C4-2B (cell line): ENCODE data around the gene PHOX2A.

Experiments
- H3K27ac ChIP-seq: fragments of 450-650 bp; 2 replicates; pipeline ENCODE4 v1.5.1; 2017
- ZFX ChIP-seq: fragments of 450-650 bp; IDR thresholded peaks from 2 replicates; pipeline ENCODE4 v1.6.1; 2017
- TF ChIP-seq, protein P1 (sequence below): fragments of 450-650 bp; conservative IDR thresholded peaks from 2 replicates; pipeline ENCODE4 v1.5.1; 2017; ENCODE audit warnings: mild to moderate bottlenecking

PHOX2A gene

DNA sequence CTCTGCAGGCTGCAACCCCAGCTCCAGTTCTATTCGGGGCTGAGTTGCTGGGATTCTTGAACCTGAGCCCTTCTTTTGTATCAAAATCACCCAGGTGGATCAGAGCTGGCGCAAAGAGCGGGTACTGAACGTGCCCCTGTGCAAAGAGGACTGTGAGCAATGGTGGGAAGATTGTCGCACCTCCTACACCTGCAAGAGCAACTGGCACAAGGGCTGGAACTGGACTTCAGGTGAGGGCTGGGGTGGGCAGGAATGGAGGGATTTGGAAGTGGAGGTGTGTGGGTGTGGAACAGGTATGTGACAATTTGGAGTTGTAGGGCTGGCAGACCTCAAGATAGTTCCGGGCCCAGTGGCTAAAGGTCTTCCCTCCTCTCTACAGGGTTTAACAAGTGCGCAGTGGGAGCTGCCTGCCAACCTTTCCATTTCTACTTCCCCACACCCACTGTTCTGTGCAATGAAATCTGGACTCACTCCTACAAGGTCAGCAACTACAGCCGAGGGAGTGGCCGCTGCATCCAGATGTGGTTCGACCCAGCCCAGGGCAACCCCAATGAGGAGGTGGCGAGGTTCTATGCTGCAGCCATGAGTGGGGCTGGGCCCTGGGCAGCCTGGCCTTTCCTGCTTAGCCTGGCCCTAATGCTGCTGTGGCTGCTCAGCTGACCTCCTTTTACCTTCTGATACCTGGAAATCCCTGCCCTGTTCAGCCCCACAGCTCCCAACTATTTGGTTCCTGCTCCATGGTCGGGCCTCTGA is 48.3 kb downstream of the PHOX2A start:
- no peak for TF ChIP-seq ZFX
- TF ChIP-seq, protein P1, sequence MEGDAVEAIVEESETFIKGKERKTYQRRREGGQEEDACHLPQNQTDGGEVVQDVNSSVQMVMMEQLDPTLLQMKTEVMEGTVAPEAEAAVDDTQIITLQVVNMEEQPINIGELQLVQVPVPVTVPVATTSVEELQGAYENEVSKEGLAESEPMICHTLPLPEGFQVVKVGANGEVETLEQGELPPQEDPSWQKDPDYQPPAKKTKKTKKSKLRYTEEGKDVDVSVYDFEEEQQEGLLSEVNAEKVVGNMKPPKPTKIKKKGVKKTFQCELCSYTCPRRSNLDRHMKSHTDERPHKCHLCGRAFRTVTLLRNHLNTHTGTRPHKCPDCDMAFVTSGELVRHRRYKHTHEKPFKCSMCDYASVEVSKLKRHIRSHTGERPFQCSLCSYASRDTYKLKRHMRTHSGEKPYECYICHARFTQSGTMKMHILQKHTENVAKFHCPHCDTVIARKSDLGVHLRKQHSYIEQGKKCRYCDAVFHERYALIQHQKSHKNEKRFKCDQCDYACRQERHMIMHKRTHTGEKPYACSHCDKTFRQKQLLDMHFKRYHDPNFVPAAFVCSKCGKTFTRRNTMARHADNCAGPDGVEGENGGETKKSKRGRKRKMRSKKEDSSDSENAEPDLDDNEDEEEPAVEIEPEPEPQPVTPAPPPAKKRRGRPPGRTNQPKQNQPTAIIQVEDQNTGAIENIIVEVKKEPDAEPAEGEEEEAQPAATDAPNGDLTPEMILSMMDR, result no peak
- no peak overlapping the region for H3K27ac ChIP-seq

DNA sequence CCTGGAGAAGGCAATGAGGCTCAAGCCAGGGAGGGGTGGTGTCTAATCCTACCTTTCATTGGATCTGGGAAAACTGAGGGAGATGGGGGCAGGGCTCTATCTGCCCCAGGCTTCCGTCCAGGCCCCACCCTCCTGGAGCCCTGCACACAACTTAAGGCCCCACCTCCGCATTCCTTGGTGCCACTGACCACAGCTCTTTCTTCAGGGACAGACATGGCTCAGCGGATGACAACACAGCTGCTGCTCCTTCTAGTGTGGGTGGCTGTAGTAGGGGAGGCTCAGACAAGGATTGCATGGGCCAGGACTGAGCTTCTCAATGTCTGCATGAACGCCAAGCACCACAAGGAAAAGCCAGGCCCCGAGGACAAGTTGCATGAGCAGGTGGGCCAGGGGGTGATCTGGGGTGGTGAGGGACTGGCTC is 52.0 kb downstream of the PHOX2A start, which contains the start of gene FOLR1:
TSS of gene FOLR1 (plus strand) at position 180 of the 421 bp plus-strand sequence. CDS start at position 214, 34 bp downstream.
- TF ChIP-seq ZFX, result no peak
- TF ChIP-seq, protein P1, result no peak
- no peak within 1 kb of the TSS for H3K27ac ChIP-seq

DNA sequence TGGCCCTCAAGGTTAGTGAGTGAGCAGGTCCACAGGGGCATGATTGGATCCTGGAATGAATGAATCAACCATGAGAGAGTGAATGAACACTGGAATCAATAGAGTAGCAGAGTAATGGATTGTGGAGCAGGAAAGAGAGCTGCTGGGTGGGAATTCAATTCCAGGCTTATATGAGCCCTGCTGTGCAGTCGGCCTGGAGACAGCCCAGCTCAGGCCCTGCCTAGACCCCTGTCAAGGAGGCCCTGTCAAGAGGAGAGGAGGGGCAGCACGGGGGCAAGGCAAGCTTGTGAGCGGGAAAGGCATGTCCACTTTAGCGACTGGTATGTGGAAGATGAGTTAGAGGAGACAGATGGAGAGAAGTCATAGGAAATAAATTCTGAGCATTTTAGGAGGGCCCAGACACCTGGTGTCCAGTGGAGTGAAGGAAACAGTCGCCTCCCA is 53.3 kb downstream of the PHOX2A start:
- TF ChIP-seq, protein P1, result no peak
- TF ChIP-seq ZFX, result no peak
- H3K27ac ChIP-seq, result no peak overlapping the region

DNA sequence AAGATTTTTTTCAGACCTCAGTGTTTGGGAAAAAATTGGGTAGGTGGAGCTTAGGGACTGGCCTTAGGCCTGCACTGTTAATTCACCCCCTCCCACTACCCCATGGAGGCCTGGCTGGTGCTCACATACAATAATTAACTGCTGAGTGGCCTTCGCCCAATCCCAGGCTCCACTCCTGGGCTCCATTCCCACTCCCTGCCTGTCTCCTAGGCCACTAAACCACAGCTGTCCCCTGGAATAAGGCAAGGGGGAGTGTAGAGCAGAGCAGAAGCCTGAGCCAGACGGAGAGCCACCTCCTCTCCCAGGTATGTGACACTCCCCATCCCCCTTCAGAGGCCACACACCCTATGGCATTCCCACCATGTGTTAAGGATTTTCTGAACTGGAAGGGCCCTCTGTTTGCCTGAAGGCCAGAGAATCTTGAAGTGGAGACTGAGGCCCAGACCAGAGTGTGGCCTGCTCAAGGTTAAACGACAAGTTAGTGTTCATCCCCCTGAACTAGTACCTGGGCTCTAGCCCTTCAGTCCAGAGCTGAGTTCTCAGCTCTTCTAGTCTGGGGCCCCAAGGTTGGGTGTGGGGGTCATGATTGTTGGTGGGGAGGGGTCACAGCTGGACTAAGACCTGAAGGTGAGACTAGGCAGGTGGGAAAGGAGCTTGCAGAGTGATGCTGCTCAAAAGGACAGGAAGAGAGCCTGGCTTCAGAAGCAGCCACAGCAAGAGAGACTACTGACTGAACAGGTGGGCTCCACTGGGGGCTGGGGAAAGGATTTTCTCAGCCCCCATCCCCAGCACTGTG is 54.3 kb downstream of the PHOX2A start:
- no peak overlapping the region for H3K27ac ChIP-seq
- TF ChIP-seq, protein P1, result no peak
- TF ChIP-seq ZFX, result no peak
